ENCODE results near the gene SLC24A5. TPM values are rescaled to one million over a fixed set of nuclear protein-coding genes. Genes with fewer than 3 reads are reported as not detected.

Gene SLC24A5
- total RNA-seq, 4 donors from 2014 or later = not detected

DNA sequence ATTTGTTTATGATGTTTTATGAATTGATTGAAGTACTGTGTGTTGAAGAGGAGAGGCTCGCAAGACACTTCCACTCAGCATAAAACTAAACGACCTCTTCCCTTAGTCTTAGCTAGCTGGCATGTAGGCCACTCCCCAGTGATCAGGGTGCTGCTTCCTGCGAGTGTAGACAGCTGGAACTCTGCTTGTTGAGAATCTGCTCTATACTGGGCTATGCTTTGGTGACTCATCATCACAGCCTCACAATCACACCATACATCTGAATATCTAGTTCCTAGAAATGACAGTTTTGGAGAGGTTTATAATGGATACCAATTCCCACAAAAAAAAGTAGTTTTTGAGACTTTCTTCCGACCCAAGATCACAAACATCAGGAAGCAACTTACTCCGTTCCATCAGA, 1.5 kb upstream of the SLC24A5 start:
- H3K4me1 ChIP-seq = no peaks in the 10 kb centered on the region
- DNase-seq (no peak), ATAC-seq (no peak)
- in situ Hi-C loops (cut with MboI; ENCODE audit: low sequenced_read_pairs in 4 of 4) = no loop called here
- no peaks in the 10 kb centered on the region for H3K9me3 ChIP-seq
- TF ChIP-seq, protein P1, sequence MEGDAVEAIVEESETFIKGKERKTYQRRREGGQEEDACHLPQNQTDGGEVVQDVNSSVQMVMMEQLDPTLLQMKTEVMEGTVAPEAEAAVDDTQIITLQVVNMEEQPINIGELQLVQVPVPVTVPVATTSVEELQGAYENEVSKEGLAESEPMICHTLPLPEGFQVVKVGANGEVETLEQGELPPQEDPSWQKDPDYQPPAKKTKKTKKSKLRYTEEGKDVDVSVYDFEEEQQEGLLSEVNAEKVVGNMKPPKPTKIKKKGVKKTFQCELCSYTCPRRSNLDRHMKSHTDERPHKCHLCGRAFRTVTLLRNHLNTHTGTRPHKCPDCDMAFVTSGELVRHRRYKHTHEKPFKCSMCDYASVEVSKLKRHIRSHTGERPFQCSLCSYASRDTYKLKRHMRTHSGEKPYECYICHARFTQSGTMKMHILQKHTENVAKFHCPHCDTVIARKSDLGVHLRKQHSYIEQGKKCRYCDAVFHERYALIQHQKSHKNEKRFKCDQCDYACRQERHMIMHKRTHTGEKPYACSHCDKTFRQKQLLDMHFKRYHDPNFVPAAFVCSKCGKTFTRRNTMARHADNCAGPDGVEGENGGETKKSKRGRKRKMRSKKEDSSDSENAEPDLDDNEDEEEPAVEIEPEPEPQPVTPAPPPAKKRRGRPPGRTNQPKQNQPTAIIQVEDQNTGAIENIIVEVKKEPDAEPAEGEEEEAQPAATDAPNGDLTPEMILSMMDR (IDR thresholded peaks at IDR 0.05 in 4 of 5, conservative IDR thresholded peaks at IDR 0.05 in 1 of 5) = no peak
- no peak for TF ChIP-seq POLR2A (IDR thresholded peaks at IDR 0.05)
- intact Hi-C loops (cut with DNase I; ENCODE audit: low total_unique reads) = no loop called here
- peaks cover 0 to 2% (median 0%) of the 10 kb centered on the region in 3 donors for H3K27me3 ChIP-seq
- no peak overlapping the region for H3K4me3 ChIP-seq
- no peak overlapping the region for H3K27ac ChIP-seq
- no peaks in the 10 kb centered on the region for H3K36me3 ChIP-seq

- Histone ChIP-seq H3K36me3 (no peaks in the 10 kb centered on the region), H3K27me3 (peaks cover 0 to 5% (median 0%) of the 10 kb centered on the region in 3 donors), H3K9me3 (no peaks in the 10 kb centered on the region), H3K4me1 (no peaks in the 10 kb centered on the region), H3K27ac (no peak overlapping the region), H3K4me3 (no peak overlapping the region)
- no peak for TF ChIP-seq POLR2A (IDR thresholded peaks at IDR 0.05)
- TF ChIP-seq, protein P1 (IDR thresholded peaks at IDR 0.05 in 4 of 5, conservative IDR thresholded peaks at IDR 0.05 in 1 of 5) = no peak
- in situ Hi-C loops (cut with MboI; ENCODE audit: low sequenced_read_pairs in 4 of 4) (no loop called here), intact Hi-C loops (cut with DNase I; ENCODE audit: low total_unique reads) (no loop called here)
- DNase-seq (no peak), ATAC-seq (no peak)
These were observed 1.1 kb downstream of the SLC24A5 start for GRCh38 chr15:48121849-48122248.

GRCh38 chr15:48126667-48127355, 6.0 kb downstream of the SLC24A5 start:
- H3K36me3 ChIP-seq = no peaks in the 10 kb centered on the region
- ATAC-seq (no peak), DNase-seq (no peak)
- H3K4me3 ChIP-seq = no peak overlapping the region
- no peaks in the 10 kb centered on the region for H3K9me3 ChIP-seq
- H3K27ac ChIP-seq = no peak overlapping the region
- TF ChIP-seq, protein P1 (IDR thresholded peaks at IDR 0.05 in 4 of 5, conservative IDR thresholded peaks at IDR 0.05 in 1 of 5) = no peak
- no peak for TF ChIP-seq POLR2A (IDR thresholded peaks at IDR 0.05)
- H3K4me1 ChIP-seq = no peaks in the 10 kb centered on the region
- intact Hi-C loops (cut with DNase I; ENCODE audit: low total_unique reads) (no loop called here), in situ Hi-C loops (cut with MboI; ENCODE audit: low sequenced_read_pairs in 4 of 4) (no loop called here)
- peaks cover 0 to 5% (median 0%) of the 10 kb centered on the region in 3 donors for H3K27me3 ChIP-seq

GRCh38 chr15:48131324-48131723, 10.5 kb downstream of the SLC24A5 start:
- TF ChIP-seq, protein P1 (IDR thresholded peaks at IDR 0.05 in 4 of 5, conservative IDR thresholded peaks at IDR 0.05 in 1 of 5) = no peak
- TF ChIP-seq POLR2A (IDR thresholded peaks at IDR 0.05) = no peak
- DNase-seq = no peak
- in situ Hi-C loops (cut with MboI; ENCODE audit: low sequenced_read_pairs in 4 of 4) (no loop called here), intact Hi-C loops (cut with DNase I; ENCODE audit: low total_unique reads) (no loop called here)
- no peak overlapping the region for H3K27ac ChIP-seq
- no peaks in the 10 kb centered on the region for H3K4me1 ChIP-seq
- no peak for ATAC-seq
- no peaks in the 10 kb centered on the region for H3K9me3 ChIP-seq
- H3K36me3 ChIP-seq = no peaks in the 10 kb centered on the region
- H3K27me3 ChIP-seq = no peaks in the 10 kb centered on the region
- no peak overlapping the region for H3K4me3 ChIP-seq

GRCh38 chr15:48132874-48133273, 12.1 kb downstream of the SLC24A5 start:
- Histone ChIP-seq H3K27ac (no peak overlapping the region), H3K36me3 (no peaks in the 10 kb centered on the region), H3K4me1 (no peaks in the 10 kb centered on the region), H3K4me3 (no peak overlapping the region), H3K9me3 (no peaks in the 10 kb centered on the region), H3K27me3 (no peaks in the 10 kb centered on the region)
- in situ Hi-C loops (cut with MboI; ENCODE audit: low sequenced_read_pairs in 4 of 4) (no loop called here), intact Hi-C loops (cut with DNase I; ENCODE audit: low total_unique reads) (no loop called here)
- DNase-seq (no peak), ATAC-seq (no peak)
- TF ChIP-seq, protein P1 (IDR thresholded peaks at IDR 0.05 in 4 of 5, conservative IDR thresholded peaks at IDR 0.05 in 1 of 5) = no peak
- no peak for TF ChIP-seq POLR2A (IDR thresholded peaks at IDR 0.05)

All from gastrocnemius medialis (tissue), 4 donors.